NCI-H2081 treated with DMSO at 0.1 percent for 48 hours (cell line): ENCODE measurements around the gene PIP5K1A.
"Not testable (repeated sequence)": the region's sequence is repeated elsewhere in the genome, so short reads cannot be mapped to it uniquely, and the experiment has no call there.

Source experiments
- DNase-seq: peaks from one replicate; lab custom pipeline; 2025; lab: John Stamatoyannopoulos, UW

The PIP5K1A gene

DNA sequence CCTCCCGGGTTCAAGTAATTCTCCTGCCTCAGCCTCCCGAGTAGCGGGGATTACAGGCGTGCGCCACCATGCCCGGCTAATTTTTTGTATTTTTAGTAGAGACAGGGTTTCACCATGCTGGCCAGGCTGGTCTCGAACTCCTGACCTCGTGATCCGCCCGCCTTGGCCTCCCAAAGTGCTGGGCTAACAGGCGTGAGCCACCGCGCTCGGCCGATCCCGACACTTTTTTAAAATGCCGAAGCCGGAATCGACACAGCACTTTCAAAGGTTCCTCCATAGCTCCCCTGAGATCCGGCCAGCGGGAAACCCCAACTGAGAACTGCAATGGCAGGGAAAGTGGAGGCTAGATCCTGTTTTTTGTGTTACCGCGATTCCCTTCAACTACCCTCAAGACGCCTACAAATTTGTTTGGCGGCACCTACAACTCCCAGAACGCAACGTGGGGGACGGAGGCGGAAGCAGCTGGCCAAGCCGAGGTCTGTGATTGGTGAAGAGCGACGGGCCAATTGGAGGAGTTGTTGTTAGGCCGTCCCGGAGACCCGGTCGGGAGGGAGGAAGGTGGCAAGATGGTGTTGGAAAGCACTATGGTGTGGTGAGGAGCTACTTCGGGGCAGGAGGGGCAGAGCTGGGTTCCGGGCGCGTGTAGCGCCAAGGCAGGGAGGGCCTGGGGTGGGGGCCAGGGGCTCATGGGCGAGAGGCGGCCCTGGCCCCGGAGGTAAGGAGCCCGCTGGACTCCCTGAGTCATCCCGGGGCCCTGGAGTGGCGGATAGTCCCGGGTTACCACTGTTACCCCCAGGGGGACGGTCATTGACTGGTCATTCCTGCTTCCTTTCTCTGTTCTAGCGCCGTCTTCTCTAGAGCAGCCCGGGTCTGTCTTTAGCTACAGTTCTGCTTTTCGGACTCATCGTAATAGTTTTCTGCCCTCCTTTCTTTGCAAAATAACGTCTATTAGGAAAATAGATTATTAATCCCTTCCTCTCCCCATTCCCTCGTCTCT lies 56.2 kb downstream of the PIP5K1A start, which contains the start of gene PSMD4:
Gene PSMD4 (plus strand): TSS at position 518 of the 997 bp plus-strand sequence. CDS start 49 bp downstream, at position 567.
- DNase-seq: peak; percentile 97

DNA sequence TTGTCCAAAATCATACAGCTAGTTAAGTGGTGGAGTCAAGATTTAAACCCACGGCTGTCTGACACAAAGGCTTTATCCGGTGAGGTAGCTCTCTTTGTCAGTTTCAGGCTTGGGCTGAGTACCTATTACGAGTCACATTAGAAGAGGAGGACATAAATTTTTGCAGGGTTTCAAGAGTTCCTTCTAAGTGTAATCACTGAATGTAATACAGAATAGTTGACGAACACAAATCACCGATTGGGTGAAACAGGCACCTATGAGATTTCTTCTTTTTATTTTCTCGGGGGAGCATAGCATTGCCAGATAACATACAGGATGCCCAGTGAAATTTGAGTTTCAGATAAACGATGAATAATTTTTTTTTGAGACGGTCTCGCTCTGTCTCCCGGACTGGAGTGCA lies 57.0 kb downstream of the PIP5K1A start:
- DNase-seq: no peak

DNA sequence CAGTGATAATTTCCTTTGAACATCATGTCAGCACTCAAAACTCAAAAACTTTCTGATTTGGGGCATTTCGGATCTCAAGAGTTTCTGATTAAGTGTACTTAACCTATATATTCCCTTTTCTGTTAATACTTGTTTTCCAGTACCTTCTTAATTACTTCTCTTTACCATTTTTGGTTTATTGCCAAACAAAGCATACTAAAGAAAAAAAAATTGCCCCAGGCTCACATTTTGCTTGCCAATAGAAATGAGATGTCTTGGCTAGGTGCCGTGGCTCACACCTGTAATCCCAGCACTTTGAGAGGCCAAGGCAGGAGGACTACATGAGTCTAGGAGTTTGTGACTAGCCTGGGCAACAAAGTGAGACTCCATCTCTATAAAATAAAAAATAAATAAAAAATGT lies 61.0 kb downstream of the PIP5K1A start:
- no peak for DNase-seq

DNA sequence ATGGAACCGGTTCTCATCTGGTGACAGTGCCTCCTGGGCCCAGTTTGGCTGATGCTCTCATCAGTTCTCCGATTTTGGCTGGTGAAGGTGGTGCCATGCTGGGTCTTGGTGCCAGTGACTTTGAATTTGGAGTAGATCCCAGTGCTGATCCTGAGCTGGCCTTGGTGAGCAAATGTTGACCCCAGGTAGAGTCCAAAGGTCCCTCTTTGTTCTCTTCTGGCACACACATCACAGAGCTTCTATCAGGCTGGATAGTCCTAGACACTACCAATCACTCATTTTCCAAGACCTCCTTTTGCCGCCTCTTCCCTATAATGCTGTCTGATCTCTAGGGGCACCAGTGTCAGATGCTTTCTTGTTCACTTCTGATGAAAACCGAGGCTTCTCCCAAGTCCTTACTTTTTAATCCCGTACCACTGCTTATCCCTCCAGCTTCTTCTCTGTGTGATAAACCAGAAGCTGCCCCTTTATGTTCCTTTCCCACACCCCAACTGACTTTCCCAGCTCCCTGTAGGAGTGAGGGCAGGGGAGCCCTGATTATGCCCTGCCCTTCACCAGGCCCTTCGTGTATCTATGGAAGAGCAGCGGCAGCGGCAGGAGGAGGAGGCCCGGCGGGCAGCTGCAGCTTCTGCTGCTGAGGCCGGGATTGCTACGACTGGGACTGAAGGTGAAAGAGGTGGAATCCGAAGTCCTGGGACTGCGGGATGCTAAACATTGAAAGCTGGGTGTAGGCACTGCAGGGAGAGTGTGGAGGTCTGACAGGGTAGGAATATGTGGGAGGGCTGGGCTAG lies 67.3 kb downstream of the PIP5K1A start:
- DNase-seq: no peak

DNA sequence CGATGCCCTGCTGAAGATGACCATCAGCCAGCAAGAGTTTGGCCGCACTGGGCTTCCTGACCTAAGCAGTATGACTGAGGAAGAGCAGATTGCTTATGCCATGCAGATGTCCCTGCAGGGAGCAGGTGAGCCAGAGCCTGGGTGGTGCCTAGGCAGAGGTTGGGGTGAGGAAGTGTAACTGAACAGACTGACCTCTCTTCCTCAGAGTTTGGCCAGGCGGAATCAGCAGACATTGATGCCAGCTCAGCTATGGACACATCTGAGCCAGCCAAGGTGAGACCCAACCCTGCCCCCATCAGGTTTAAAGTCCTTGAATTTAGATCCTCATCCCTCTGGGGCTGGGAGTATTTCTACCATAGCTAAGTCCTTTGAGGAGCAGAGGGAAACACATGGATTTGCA lies 68.0 kb downstream of the PIP5K1A start:
- DNase-seq: no peak

DNA sequence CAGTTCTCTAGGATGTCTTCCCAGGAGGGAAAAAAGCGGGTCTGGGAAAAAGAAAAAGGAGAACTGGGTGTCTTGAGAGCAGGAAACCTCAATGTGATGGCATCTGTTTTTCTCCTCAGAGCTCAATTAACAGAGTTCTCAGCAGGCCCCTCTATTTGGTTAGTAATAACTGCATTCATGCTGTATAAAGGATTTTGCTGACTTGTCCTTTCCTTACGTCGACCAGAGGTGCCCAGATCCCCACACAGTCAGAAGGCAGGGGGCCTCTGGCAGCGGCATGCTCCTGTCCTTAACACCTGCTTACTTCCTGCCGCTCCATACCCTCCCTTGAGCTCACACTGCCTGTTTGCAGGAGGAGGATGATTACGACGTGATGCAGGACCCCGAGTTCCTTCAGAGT lies 68.5 kb downstream of the PIP5K1A start:
- no peak for DNase-seq

DNA sequence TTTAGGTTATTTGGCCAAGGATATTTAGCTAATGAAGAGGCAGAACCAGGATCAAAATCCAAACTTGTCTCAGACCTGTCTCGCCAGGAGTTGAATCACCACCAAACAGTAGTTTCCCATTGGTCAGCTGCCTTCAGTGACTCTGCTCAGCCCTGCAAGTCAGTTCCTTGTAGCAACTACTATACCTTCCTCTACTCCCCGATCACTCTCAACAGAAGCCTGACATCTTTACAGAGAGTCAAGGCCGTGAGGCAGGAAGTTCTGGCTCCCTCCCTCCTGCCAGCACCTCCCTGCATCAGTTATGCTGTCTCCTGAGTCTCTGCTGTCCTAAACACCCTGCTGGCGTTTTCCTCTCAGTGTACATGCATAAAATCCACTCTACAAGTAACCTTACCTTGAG lies 69.4 kb downstream of the PIP5K1A start:
- no peak for DNase-seq

DNA sequence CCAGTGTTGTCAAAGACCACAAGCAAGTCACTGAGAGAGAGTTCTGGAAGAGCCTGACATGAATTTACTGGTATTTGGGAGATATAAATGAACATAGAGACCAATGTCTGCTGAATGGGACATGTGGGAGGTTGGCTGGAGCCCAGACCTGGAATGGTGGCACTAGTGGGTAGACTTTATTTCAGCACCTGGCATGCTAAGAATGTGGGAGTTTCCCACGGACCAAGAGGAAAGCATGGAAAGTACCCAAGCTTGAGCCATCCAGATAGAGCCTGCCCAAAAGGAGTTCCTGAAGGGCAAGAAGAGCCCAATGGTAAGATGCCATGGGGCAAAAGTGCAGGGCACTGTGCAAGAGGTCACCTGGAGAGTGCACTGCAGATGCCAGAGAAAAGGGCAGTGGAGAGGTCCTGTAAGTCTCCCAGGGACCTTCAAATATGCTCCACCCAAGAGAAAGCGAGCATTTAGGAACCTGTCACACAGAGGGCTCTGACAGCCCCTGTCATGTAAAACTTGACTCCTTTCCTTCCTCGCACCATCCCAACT lies 75.6 kb downstream of the PIP5K1A start:
- no peak for DNase-seq

DNA sequence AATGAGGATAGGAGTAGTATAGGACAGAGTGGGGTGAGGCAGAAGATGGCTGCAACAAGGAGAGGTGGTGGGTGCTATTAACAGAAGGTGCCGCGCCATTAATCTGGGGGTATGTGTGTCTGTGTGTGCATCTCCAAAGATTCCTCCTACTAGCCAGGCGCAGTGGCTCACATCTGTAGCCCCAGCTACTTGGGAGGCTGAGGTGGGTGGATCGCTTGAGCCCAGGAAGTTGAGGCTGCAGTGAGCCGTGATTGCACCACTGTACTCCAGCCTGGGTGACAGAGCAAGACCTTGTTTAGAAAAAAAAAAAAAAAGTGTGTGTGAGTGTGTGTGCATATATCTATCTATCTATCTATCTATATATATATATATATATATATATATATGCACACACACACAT lies 77.0 kb downstream of the PIP5K1A start:
- DNase-seq: not testable (repeated sequence)

DNA sequence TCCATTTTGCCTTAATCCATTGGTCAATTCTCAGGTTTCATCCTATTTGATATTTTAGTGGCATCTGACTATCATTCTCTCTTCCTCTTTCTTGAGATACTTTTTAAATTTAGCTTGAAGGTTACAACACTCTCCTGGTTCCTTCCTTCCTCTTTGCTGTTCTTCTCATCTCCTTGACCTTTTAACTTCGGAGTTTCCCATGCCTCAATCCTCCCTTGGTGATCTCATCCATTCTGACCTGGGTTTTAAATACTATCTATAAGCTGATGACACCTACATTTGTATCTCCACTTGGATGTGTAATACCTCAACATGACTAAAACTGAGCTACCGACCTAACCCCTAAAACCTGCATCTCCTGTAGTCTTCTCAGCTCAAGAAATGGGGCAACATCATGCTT lies 78.9 kb downstream of the PIP5K1A start:
- DNase-seq: no peak

DNA sequence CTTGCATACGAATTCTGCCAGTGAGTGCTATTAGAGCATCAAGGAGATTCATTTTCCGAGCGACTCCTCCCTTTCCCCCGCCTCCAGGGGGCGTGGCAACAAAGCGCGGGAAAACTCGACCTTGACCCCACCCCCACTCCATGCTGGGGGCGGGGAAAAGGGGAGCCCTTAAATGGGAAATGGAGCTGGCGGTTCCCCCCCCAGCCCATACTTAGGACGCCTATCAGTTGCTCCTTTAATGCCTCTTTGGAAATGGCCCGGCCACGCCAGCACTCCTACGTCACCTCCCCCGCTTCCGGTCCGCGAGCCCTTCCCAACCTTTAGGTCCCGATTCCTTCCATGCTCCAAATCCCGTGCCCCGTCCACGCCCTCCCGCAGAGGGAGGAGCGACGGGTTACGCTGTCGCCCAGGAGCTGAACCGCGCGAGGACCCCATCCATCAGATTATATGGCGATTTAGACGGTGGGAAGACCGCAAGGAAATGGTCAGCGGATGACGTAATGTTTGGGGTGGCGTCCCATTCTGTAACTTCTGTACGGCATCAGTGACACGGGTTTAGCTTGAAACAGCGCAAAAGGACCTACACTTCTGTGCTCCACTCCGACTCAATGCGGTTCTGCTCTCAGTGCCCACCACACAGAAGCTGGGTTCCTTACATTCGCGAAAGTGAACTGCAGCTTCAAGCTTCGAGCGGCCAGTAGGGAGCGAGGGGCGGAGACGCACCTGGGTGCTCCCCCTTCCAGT lies 83.0 kb downstream of the PIP5K1A start:
- DNase-seq: peak; percentile 97

DNA sequence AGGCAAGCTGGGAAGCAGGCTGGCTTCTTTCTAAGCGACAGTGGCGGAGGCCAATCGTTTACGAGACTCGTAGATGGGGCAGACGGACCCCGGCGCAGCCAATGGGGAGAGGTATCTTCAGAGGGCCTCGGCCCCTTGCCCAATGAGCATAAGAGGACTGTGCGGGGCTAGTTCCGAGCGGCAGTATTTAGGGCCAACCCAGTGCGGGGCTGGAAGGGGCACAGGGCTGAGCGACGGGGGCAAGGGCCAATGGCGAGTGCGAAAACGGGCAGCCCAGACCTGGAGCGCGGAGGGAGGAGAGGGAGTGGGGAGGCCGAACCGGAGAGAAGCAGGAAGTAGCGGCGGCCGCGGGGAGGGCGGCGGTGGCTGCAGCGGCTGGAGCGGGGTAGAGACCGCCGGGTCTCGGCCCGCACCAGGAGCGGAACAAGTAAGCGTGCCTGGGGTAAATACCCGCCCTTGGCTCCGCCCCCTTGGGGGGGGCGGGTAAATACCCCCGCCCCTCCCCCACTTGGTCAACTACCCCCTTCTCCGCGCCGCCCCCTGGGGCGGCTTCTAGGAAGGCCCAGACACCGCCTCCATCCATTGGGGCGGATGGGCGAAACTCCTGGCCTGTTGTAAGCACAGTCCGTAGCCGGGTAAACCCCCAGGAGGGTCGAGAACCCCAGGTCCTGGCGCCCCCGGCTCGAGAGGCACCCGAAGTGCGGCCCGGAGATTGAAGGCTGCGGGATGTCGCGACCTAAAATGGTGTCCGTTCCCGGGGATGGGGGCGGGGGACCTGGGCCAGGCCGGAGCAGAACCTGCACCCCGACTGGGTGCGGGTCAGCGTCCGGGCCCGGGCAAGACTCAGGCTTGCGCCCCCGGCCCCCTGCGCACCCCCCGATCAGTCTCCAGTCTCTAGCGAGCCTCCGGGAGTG lies 83.9 kb downstream of the PIP5K1A start, which contains the start of gene ZNF687:
Gene ZNF687 (plus strand): TSS at position 331 of the 914 bp plus-strand sequence. CDS start 3,993 bp downstream, outside the sequence.
- DNase-seq: peak; percentile 100

DNA sequence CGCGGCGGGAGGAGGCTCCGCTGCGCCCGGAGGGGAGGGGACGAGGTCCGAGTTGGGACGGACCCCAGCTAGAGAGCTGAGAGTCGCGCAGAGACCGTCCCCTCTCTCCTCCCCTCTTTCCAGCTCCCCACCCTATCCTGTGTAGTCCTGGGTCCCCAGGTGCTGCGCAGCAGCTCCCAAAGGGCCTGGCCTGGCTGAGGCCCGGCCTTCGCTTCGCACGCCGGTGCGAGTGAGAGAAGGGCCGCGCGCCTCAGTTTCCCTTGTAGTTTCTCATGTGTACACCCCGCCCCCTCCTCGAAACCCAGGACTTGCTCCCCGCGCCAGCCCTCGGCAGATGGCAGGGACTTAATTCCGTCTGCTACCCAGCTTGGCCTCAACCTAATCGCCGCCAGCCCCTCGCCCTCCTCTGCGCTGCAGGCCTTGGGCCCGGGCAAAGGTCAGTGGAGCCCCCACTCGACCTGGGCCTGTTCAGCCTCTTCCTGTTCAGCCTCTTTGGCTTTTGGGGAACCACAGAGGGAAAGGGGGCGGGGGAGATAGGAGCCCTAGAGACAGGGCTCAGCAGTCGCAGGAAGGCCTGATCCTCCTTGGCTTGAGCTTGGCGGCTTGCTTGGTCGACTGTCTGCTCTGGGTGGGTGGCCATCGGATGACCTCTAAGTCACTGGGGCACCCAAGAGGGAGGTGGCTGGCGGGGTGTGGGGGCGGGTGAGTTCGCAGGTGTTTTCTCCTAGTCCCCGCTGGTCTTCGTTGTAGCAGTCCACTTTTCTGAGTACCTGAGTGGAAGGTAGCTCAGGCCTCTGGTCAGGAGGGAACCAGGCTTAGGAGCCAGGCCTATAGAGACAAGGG lies 84.8 kb downstream of the PIP5K1A start:
- no peak for DNase-seq

DNA sequence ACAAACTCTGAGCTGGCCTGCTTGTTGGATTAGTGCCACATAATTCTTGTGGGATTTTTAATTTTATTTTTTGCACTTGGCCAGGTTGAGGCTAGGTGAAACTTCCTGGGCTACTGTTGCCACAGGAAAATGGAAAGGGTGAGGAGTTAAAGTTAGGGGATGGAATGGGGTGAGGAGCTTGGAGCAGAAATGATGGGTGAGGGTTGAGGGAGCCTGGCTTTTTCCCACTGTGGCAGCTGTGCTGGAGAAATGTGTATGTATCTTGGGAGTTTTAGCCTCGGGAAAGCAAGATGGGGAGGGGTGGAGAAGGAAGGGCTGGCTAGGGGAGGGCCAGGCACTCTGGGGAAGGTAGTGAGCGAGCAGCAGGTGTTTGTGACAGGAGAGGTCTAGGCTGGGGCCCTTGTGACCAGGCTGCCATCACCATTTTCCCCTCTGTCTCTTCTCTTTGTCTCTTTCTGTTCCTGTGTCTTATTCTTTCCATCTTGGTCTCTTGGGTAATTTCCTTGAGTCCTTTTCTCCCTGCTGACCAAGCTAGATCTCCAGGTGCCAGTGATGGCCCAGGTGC lies 85.7 kb downstream of the PIP5K1A start:
- no peak for DNase-seq

DNA sequence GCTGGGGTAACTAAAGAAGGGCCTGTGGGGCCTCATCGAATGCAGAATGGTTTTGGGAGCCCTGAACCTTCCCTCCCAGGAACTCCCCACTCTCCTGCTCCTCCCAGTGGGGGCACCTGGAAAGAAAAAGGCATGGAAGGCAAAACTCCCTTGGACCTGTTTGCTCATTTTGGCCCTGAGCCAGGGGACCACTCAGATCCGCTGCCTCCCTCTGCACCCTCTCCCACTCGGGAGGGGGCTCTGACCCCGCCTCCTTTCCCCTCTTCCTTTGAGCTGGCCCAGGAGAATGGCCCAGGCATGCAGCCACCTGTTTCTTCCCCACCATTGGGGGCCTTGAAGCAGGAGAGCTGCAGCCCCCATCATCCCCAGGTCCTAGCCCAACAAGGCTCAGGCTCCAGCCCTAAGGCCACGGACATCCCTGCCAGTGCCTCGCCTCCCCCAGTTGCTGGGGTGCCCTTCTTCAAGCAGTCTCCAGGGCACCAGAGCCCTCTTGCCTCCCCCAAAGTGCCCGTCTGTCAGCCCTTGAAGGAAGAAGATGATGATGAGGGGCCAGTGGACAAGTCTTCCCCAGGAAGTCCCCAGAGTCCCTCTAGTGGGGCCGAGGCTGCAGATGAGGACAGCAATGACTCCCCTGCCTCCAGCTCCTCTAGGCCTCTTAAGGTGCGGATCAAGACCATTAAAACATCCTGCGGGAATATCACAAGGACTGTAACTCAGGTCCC lies 88.4 kb downstream of the PIP5K1A start:
- no peak for DNase-seq

DNA sequence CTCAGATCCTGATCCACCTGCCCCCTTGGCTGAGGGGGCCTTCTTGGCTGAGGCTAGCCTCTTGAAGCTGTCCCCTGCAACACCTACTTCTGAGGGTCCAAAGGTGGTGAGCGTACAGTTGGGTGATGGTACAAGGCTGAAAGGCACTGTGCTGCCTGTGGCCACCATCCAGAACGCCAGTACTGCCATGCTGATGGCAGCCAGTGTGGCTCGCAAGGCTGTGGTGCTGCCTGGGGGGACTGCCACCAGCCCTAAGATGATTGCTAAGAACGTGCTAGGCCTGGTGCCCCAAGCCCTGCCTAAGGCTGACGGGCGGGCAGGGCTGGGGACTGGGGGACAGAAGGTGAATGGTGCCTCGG lies 89.0 kb downstream of the PIP5K1A start:
- DNase-seq: no peak

DNA sequence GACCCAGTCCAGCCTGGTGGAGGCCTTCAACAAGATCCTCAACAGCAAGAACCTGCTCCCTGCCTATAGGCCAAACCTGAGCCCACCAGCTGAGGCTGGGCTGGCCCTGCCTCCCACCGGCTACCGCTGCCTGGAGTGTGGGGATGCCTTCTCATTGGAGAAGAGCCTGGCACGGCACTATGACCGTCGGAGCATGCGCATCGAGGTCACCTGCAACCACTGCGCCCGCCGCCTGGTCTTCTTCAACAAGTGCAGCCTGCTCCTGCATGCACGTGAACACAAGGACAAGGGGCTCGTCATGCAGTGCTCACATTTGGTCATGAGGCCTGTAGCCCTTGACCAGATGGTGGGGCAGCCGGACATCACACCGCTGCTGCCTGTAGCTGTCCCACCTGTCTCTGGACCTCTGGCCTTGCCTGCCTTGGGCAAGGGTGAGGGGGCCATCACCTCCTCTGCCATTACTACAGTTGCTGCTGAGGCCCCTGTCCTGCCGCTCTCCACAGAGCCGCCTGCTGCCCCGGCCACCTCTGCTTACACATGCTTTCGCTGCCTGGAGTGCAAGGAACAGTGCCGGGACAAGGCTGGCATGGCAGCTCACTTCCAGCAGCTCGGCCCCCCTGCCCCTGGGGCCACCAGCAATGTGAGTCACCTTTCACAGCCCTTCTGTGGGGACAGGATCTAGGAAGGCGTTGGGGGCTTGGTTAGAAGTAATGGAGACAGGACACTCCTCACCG lies 89.6 kb downstream of the PIP5K1A start:
- DNase-seq: no peak

DNA sequence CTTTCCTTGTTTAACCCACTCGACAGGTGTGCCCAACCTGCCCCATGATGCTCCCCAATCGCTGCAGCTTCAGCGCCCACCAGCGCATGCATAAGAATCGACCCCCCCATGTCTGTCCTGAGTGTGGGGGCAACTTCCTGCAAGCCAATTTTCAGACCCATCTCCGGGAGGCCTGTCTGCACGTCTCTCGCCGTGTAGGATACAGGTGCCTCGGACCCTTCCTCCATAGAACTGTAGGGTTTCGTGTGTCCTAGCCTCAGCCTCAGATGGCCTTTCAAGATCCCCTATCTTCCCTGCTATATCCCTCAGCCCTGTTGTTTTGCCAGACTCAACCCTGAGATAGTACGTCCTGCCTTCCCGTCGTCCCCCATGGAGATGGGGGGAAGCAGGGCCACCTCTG lies 90.2 kb downstream of the PIP5K1A start:
- no peak for DNase-seq
